H1 (cell line): ENCODE measurements around the gene MAGI1. TPM values are rescaled to one million over a fixed set of nuclear protein-coding genes. Genes with fewer than 3 reads are reported as not detected.

Experiments used
- ATF3 ChIP-seq: IDR thresholded peaks from 2 replicates; pipeline ENCODE4 v1.6.1; 2011; ENCODE audit warnings: low read depth, mild to moderate bottlenecking, low read length; ENCODE audit not compliant: insufficient read depth
- CHD7 ChIP-seq: fragments of 300-600 bp; sonication (generic); IDR thresholded peaks from 2 replicates; pipeline ENCODE4 v1.7.1; 2012; ENCODE audit warnings: low read length, moderate library complexity, mild to moderate bottlenecking, inconsistent platforms; ENCODE audit not compliant: insufficient replicate concordance
- KDM4A ChIP-seq: IDR thresholded peaks from one replicate; pipeline ENCODE4 v1.7.1; 2012; ENCODE audit warnings: low read depth, mild to moderate bottlenecking, moderate library complexity, low read length, inconsistent platforms; ENCODE audit not compliant: severe bottlenecking
- polyA plus RNA-seq, 7 experiments: library from polyadenylated mRNA; depleted of rRNA in 3 of 7; stranded (reverse) in 5 of 7; unstranded in 2 of 7; fragments of >200 nt in 5 of 7; fragments of 200-250 nt in 2 of 7; gene quantifications; 1 replicate in 5 of 7; 2 replicates in 1 of 7; 4 replicates in 1 of 7; pipeline versions ENCODE4 v1.2.1 to v1.2.3, GENCODE V29; 2011 to 2013; ENCODE audit warnings: missing spikeins in 2 of 7, mixed read lengths in 2 of 7
- total RNA-seq: library from RNA; stranded (reverse); fragmentation: NEBNext Ultra II Directional; extraction: Animal tissue kit (Norgen Biotek cat#: 25700); gene quantifications from 2 replicates; pipeline ENCODE4 v1.2.1, GENCODE V29; 2021

MAGI1 gene
- total and polyA plus RNA-seq, 2 of the 8 experiments (the other 6 are each of a cell fraction or from before 2014, with no cell fraction given), result 19.8 to 78.0 TPM

GRCh38 chr3:65576966-65577365 is 461.8 kb downstream of the MAGI1 start (continued):
- TF ChIP-seq CHD7, result no peak
- no peak for TF ChIP-seq ATF3
- TF ChIP-seq KDM4A, result no peak
